CD4-positive, alpha-beta T cell treated with Interleukin-6 for 4 hours (primary cell): ENCODE measurements around the gene FARS2.

ENCODE experiments used
- DNase-seq: peaks from one replicate; pipeline ENCODE4 v3.0.0-alpha.2; 2020; ENCODE audit warnings: mixed read lengths

The FARS2 gene

DNA sequence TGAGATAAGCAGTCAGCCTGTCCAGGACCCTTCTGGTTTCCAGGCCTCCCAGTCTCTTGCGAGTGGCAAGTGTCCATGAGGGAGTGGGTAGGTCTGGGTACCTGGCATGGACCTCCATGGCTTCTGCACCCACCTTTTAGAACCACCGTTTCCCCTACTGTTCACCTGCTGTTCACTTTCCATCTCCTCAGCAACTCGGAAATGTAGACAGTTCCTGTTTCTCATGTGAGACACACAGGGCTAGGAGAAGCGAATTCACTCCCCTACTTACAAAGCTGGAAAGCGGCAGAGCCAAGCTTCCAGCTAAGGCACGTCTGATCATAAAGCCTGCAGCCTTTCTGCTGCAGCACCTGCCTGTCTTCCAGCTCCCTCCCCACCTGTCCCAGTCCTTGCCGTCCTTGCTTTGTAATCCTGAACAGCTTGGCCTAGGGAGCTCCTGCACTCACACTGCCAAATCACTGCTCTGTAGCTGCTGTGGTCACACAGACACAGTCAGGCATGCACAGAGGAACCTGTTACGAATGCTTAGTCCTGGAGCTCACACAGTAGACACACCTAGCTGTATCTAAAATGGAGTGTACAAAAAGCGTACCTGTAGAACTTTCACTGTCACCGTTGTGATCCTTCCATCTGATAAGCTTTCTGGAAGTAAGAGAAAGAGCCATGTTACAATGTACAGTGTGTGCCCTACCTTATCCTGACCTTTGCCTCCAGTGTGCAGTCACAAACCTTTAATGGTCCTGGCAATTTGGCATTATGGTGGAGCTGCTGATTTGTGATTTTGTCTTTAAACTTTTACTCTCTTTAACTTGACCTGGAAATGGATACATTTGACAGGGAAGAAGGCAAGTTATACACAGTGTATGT is 451.3 kb downstream of the FARS2 start:
- DNase-seq: no peak

DNA sequence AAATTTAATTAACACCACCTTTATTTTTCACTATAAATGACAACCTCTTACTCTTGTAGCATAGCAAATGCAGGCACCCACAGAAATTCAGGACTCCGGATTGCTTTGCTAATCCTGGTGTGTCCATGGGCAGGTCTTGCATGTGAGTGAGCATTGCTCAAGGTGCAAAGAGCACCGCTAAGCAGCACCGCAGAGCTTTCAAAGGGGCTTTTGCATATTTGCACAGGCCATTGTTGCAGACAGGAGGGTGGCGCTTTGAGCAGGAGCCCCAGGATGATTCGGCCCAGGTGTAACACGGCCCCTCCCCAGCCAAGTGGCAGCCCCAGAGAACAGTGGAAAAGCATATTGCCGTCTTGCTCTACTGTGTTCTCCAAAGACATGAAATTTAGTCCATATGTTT is 452.2 kb downstream of the FARS2 start:
- DNase-seq: no peak

DNA sequence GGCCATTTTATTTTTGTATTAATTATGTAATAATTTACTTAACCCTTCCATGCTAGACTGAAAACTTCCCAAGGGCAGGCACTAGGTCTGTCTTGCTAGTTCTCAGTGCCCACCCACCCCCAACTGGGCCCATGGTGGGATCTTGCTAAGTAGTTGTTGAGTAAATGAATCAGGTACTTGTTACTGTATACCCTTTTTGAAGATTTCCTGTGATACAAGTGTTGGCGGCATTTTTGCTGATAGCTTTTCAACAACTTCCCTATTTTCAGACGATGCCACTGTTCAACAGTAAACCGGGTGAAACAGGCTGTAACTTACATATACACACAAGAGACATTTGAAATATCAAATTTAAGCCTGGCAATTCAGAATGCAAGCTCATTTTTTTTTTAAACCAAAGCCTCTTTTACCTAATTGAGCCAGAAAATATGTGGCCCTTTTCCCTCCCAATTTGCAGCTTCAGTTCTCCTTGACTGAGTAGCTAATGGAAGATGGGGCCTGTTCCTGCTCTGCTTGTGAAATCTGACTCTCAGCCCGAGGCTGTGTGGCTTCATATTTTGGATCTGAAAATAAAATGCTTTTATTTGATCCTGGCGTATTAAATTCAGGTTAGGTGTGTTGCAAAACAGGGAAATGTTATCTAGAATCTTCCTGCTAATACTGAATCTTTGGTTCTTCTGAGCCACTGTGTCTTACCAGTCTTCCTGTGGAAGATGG is 457.1 kb downstream of the FARS2 start:
- no peak for DNase-seq

DNA sequence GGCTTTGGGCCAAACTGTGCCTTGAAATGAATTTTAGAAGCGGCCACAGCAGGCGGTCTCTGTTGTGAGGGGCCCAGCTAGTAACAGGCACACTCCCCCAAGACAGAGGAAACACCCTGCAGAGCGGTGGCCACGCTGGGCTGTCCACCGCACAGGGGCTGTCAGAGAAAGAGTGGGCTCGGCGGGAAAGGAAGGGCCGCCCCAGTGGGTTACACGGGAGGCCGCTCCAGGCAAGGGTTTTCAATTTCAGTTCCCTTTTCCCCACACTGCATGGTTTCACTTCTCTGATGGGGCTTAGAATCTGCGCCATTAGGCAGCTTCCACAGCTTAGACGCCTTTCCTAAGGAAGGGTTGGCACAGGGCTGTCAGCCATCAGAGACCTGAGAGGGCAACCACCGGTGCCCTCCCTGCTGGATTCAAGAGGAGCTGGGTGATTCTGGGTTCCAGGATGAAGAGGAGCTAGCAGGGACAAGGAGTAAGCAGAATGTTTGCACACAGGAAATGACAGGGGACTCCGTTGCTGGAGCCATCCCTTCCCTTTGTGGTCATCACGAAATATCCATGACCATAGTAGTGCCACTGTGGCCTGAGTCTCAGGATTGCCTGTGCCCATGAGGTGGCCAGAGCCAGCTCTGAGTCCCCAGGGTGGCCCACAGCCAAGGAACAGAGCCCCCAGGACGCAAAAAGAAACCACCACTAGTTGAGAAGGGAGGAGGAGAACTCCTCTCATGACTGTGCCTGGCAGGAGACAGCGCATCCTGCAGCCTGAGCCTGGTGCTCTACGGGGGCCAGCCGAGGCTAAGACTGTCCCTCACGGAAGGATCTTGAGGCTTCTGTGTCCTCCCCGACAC is 462.8 kb downstream of the FARS2 start:
- DNase-seq: no peak

DNA sequence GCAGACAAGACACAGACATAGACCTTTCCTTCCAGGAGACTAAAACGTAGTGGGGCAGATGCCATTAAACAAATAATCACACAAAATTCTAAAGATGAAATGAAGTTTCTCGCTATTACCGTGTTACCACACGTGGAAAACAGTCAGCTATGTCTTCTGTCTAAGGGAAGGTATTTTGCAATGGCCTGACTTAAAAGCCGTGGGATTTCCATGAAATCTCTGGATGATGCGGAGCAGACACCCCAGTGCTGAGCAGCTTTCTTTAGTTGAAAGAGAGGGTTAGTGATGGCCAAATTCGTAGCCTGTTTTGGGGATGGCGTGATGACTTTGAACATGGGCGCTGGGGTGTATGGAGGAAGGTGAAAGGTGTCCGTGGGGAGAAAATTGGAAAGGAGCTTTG is 463.6 kb downstream of the FARS2 start:
- DNase-seq: no peak

DNA sequence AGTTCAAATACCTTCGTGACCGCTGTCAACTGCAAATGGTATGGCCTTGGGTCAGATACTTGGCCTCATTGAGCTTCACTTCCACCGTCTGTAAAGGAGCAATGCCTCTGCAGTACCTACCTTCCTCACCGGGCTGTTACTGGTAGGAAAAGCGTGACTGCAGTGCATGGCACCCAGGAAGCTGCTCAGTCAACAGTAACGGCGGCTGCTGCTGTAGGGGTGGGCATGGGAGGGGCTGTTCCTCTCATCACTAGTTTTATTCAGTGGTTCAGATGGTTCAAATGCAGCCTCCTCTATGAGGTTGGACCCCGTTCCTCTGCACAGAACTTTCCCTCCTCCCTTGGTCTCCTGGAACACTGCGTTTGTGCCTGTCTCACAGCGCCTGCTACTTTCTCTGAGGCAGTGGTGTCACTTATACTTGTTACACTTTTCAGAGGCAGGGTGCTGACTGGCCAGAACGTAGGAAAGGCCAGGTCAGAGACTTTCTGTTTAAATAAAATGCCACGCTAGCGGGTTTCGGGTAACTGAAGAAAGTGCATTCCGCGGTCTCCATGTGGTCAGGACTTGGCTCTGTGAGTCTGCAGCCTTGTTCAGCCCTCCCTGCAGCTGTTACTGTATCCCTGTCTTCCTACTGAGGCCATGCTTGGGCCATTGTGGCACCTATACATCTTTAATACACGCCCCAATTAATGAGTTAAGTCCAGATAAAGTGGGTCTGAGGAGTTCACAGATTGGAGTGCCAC is 465.8 kb downstream of the FARS2 start:
- no peak for DNase-seq

DNA sequence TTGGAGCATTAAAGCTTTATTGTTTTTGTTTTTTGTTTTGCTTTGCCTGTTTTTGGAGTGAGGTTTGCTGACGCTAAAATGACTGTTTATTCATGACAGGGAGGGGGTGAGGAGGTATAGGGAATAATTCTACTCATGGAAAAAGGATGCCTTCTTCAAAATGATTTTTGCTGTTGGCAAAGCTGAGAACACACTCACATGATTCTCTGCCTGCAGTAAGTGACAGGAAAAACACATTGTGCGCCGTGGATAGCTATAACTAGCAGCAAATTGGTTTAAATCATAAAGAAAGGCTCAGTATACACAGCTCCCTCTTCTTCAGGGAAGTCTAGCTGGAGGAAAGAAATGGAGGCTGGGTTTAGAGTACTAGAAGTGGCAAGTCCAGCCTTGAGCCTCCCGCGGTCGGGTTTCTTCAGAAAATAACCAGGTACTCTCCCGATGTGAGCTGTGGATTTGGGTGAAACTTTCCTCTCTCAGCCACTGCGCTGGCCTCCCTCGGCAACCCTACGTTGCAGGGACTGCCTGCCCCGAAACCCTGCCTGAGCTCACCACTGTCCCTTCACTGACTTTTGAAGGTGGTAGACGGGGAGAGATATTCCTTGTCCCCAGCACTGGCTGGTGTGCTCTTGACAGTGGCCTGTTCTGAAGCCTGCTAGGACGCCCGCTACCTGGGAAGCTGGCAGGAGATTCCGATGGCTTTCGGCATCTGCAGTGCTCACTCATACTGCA is 467.2 kb downstream of the FARS2 start:
- DNase-seq: no peak

DNA sequence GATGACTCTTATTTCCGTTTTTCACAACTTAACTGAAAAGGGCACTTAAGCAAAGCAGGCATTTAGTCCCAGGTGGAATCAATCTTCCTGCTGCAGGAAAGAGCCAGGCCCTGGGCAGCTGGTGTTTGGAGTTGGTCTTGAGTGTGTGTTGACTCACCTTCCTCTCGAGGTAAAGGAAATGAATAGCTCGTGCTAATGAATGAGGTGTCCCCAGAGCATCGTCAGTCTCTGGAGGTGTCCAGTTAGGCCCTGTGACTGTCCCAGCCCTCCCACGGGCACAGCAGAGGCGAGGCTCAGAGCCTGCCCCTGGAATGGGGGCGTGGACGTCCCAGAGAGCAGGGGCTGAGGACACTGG is 467.7 kb downstream of the FARS2 start:
- DNase-seq: no peak

DNA sequence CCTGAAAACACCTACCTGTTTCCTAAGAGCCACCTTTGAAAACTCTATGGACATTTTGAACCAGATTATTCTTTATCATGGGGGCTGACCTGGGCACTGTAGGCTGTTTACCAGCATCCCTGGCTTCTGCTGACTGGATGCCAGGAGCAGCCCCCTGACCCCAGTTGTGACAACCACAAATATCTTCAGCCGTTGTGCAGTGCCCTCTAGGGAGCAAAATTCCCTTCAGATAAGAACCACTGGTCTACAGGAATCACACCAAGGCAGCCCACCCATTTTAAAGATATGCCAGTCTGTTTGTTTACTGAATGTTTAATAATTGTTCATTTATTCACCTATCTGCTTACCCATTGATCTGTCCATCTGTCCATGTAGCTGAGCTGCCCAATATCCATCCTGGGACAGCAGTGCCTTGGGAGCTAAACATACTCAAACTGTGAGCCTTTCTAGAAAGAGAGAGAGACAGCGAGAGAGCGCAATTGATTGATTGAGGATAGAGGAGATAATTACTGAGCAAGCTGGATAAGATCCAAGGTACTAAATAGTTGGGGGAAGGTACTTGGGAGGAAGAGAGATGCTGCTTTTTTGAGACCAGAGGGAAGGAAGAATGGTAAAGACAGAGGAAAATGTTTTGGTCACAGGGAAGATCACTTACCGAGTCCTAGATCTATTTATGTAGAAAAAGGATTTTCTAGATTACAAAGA is 468.7 kb downstream of the FARS2 start:
- DNase-seq: no peak

DNA sequence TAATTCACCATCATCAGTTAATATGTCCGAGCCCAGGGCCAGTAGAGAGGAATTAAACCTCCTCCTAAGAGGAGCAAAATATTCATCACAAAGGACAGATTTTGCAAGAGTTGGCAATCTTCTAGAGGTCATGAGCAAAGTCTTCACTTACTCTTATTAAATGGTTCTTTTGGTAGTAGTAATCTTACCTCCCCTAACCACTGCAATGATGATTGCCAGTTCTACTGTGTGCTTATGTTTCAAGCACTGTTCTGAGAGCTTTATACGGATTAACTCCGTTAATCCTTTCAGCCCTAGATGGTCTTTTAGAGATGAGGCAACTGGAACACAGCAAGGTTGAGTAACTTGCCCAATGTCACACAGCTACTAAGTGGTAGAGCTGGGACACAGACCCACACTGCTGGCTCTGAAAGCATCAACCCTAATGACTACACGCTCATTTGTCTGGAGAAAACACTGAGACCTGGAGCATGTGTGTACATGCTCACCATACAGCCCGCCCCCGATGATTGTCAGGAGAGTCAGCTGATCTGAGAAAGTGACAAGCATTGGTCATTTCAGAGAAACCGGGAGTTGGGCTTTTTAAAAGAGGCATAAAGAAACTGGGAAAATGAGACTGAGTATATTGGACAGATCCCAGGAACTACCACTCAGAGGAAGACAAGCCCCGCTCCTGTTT is 469.4 kb downstream of the FARS2 start:
- DNase-seq: no peak

DNA sequence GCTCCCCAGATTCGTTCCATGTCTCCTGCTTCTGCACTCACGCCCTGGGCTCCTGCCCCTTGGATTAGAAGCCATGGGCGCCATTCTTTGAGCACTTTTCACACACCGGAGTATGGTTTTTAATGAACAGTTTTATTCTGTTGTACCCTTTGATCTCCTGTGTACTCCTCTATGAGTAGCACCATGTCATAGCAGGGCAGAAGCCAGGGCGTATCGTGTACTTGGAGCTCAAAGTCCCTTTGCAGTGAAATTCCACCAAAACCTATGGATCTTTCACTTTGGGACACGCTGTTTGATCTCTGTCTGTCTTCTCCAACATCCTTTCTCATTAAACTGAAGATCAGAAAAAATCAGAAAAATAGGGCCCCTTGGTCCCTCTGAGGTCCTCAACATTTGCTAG is 470.1 kb downstream of the FARS2 start:
- no peak for DNase-seq

DNA sequence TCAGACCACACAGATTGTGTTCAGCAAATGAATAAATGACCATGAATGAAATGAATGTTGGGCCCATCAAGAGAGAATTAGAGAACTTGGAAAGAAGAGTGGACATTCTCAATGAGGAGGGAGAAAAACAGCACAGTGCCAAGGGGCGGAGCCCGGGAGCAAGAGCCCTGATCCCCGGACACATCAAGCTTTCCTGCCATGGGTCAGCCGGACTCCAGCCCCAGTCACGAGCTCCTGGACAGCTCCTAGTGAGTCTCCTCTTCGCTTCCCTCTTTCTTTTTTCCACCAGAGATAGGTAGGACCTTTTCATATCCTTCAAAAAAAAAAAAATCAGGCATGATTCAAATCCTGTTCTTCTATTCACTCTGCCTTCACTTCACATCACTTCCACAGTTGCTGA is 471.2 kb downstream of the FARS2 start:
- DNase-seq: no peak

DNA sequence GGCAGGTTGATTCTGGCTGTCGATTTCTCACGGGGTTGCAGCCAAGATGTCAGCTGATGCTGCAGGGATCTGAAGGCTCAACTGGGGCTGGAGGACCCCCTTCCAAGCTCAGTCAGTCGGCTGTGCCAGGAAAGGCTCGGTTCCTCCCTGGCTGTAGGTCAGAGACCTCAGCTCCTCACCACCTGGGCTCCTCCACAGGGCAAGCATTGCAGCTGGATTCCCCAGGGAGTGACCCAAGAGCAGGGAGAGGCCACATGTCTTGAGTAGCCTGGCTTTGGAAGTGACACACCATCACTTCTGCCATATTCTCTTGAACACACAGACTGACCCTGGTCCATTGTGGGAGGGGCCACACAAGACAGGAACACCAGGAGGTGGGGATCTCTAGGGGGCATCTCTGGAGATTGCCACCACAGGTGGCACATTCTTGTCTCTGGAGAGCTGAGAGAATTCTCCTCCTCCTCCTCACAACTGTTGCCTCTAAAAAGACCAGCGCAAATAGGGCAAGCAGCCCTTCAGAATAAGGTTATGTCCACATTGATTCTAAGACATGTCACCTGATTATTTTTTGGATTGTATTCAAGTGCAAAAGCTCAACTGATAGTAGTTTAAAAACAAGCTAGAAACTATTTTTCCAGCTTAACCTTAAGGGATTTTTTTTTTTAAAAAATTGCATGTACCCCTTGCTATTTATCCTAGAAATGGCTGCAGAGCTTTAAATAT is 474.9 kb downstream of the FARS2 start:
- no peak for DNase-seq

DNA sequence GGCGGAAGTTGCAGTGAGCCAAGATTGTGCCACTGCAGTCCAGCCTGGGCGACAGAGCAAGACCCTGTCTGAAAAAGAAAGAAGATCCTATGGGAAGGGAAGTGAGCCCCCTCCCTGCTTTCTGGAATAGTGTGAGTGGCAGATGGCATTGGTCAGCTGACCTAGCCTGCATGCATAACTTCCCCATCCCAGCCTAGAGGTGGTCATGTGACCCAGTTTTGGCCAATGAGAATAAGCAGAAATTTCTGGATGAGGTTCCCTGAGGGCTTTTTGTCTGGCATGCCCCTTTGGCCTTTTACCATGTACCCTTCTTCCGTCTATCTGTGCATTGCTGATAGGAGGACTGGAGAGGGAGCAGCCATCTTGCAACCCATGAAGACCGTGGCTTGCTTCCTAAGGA is 476.1 kb downstream of the FARS2 start:
- no peak for DNase-seq

DNA sequence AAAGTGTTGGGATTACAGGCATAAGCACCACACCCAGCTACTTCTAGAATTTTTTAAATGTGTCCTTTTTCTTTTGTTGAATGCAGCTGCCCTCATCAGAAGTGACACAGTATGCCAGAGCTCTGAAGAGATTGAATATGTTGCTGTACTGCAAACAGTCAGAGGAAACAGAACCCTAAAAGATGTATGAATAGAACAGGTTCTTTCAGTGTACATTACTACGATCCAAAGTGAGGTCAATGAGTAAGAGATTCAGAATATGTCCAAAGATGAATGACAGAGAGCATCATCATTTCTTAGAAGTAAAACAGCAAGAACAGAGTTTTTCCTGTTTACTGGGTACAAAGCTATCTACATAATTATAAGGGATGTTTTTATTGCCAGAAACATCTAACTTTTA is 476.9 kb downstream of the FARS2 start:
- no peak for DNase-seq

DNA sequence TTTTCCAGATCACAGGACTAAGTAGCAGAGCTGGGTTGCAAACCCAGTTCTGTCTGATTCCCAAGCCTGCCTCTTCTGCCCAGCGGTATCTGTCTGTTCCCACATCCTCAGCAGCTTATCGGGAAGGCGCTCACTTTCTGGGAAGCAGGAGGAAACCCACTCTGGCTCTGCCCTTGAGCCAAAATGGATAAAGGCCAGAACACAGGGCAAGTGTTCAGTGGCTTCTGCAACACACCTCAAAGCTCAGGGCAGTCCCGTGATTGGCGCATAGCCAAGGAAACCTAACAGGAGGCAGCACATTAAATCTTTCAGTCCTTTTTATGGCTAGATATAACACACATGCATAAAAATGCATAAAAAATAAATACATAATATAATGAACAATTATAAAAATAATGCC is 483.2 kb downstream of the FARS2 start:
- no peak for DNase-seq

DNA sequence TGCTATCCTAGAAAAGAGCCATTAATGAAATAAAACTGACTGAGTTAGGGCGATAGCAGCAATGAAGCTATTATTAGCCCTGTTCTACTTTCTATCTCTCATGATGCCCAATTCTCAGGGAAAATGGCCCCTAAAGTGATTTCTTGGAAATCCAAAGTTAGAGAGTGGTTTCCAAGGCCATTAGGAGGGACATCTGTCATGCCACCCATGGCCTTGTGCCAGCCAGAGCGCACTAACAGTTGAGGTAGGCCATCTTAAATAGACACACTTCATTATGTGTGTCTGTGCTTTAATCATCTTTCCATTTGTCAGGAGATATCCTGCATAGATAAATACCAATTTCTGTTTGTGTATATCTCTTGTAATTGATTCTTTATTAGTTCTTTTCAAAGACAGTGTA is 483.8 kb downstream of the FARS2 start:
- no peak for DNase-seq

DNA sequence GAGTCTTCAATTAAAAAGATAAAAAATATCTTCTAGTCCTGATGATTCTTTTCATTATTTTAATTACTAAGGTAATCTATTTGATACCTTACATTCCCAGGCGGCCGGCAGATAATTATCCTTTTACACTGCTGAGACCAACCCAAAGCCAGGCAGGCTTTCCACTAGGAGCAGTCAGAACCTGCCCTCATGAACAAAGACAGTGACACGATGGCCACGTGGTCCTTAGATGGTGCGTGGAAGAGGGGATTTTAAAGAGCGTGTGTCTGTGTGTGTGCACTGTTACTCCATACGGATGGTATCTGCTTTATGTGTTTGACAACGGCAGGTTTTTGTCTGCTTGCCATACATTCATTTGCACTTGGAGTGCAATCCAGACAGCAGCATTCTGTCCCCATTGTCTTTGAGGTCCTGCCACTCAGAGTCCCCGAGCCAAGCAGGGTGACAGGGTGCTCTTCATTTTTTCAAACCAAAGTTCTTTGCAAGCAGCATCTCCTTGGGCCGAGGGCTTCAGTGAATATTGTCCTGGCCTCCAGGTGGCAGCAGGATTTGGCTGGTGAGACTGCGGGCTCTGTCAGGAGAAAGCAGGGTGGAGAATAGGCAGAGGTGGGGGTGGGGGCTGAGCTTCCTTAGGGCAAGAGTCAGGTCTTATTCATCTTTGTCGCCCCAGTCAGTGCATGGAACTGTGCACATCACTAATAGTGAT is 484.9 kb downstream of the FARS2 start:
- no peak for DNase-seq

DNA sequence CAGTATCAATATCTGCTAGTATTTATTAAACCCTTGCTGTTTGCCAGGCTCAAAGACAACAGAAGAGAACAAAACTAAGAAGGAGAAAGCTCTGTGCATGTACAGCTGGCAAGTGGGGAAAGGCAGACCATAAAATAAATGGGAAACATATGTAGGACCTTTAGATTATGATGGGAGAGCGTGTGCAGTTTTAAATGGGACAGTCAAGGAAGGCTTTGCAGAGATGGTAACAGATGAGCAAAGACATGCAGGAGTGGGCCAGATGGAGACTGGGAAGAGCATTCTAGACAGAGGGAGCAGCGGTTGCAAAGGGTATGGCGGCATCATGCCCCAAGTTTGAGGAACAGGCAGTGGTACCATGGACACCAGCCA is 485.4 kb downstream of the FARS2 start:
- no peak for DNase-seq

DNA sequence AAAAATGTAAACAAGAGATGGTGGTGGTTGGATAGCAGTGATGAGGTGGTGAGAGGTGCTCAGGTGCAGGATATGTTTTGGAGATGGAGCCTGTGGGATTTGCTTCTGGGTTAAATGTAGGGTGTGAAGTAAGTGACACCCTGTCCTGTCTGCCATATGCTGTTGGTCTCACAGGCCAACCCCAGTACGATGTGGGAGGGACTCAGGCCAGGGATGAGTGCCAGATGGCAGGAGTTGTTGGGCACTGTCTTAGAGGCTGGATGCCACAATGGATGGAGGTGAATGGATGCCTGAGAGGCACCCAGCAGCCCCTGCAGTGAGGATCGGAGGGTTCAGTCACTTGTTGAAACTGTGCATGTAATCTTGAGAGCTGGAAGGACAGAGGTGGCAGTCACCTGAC is 486.1 kb downstream of the FARS2 start:
- DNase-seq: no peak
